HepG2 (cell line): ENCODE measurements around the gene TYROBP. TPM values are rescaled to one million over a fixed set of nuclear protein-coding genes. Genes with fewer than 3 reads are reported as not detected.

Experiments used
- CC2D1A ChIP-seq: sonication (generic); formaldehyde crosslinking; IDR thresholded peaks from 2 replicates; pipeline ENCODE4 v1.8.1; 2023; ENCODE audit warnings: mild to moderate bottlenecking, missing genetic modification reagents
- CCDC6 ChIP-seq: sonication (generic); formaldehyde crosslinking; IDR thresholded peaks from 2 replicates; pipeline ENCODE4 v1.8.1; 2022; ENCODE audit warnings: mild to moderate bottlenecking, missing genetic modification reagents, moderate library complexity
- EP300 ChIP-seq, 3 experiments: sonication (generic) in 1 of 3; formaldehyde crosslinking in 1 of 3; IDR thresholded peaks; 2 replicates each; pipeline versions ENCODE4 v1.5.1 to v1.6.1; 2011 to 2020; ENCODE audit warnings: low read depth in 2 of 3, low read length in 2 of 3, borderline replicate concordance in 1 of 3, improper control_type of control experiment in 1 of 3, mild to moderate bottlenecking in 1 of 3, missing genetic modification reagents in 1 of 3, moderate library complexity in 1 of 3
- FOXM1 ChIP-seq: sonication (generic); formaldehyde crosslinking; IDR thresholded peaks from 2 replicates; pipeline ENCODE4 v1.5.0; 2020; ENCODE audit warnings: missing genetic modification reagents
- HOXA9 ChIP-seq: sonication (generic); formaldehyde crosslinking; IDR thresholded peaks from 2 replicates; pipeline ENCODE4 v1.8.1; 2022; ENCODE audit warnings: missing genetic modification reagents, mild to moderate bottlenecking, moderate library complexity, borderline replicate concordance
- HOXD1 ChIP-seq: sonication (generic); formaldehyde crosslinking; IDR thresholded peaks from 2 replicates; pipeline ENCODE4 v1.5.0; 2020; ENCODE audit warnings: missing genetic modification reagents
- NCOA2 ChIP-seq: sonication (generic); formaldehyde crosslinking; IDR thresholded peaks from 2 replicates; pipeline ENCODE4 v1.8.0; 2022; ENCODE audit warnings: inconsistent platforms
- NRL ChIP-seq: sonication (generic); formaldehyde crosslinking; IDR thresholded peaks from 2 replicates; pipeline ENCODE4 v1.5.0; 2020; ENCODE audit warnings: missing genetic modification reagents, mild to moderate bottlenecking, moderate library complexity, borderline replicate concordance
- PHF5A ChIP-seq: IDR thresholded peaks from one replicate; pipeline ENCODE4 v1.6.1; 2018; ENCODE audit warnings: low read depth, missing genetic modification reagents; ENCODE audit not compliant: unreplicated experiment
- POGZ ChIP-seq: sonication (generic); formaldehyde crosslinking; IDR thresholded peaks from 2 replicates; pipeline ENCODE4 v1.4.0; 2020; ENCODE audit warnings: mild to moderate bottlenecking, missing genetic modification reagents
- RXRA ChIP-seq: sonication (generic); formaldehyde crosslinking; IDR thresholded peaks from 2 replicates; pipeline ENCODE4 v1.5.1; 2020; ENCODE audit warnings: missing genetic modification reagents
- SIN3A ChIP-seq: IDR thresholded peaks from 2 replicates; pipeline ENCODE4 v1.6.1; 2011; ENCODE audit warnings: low read depth, mild to moderate bottlenecking, control low read depth, low read length, borderline replicate concordance
- ZNF253 ChIP-seq: sonication (generic); formaldehyde crosslinking; IDR thresholded peaks from 2 replicates; pipeline ENCODE4 v1.8.0; 2022; ENCODE audit warnings: mild to moderate bottlenecking, missing genetic modification reagents, borderline replicate concordance
- ZNF329 ChIP-seq: sonication (generic); formaldehyde crosslinking; IDR thresholded peaks from 2 replicates; pipeline ENCODE4 v1.9.0; 2021; ENCODE audit warnings: low read depth, mild to moderate bottlenecking, missing genetic modification reagents
- ZNF496 ChIP-seq: sonication (generic); formaldehyde crosslinking; IDR thresholded peaks from 2 replicates; pipeline ENCODE4 v1.8.1; 2023; ENCODE audit warnings: mild to moderate bottlenecking, moderate library complexity, missing genetic modification reagents; ENCODE audit not compliant: insufficient replicate concordance
- ZNF549 ChIP-seq: sonication (generic); formaldehyde crosslinking; IDR thresholded peaks from 2 replicates; pipeline ENCODE4 v1.5.0; 2020; ENCODE audit warnings: missing genetic modification reagents
- ZNF563 ChIP-seq: sonication (generic); formaldehyde crosslinking; IDR thresholded peaks from 2 replicates; pipeline ENCODE4 v1.8.0; 2022; ENCODE audit warnings: mild to moderate bottlenecking, moderate library complexity, missing genetic modification reagents
- polyA plus RNA-seq, 8 experiments: library from polyadenylated mRNA; depleted of rRNA in 3 of 8; stranded (reverse) in 7 of 8; unstranded in 1 of 8; fragments of >200 nt; fragmentation: Illumina TruSeq in 4 of 8; extraction: Trizol in 4 of 8; gene quantifications; 2 replicates each; pipeline versions ENCODE4 v1.2.1 to v1.2.3, GENCODE V29; 2011 to 2016; ENCODE audit warnings: low read depth in 4 of 8, missing spikeins in 1 of 8, mixed read lengths in 1 of 8; ENCODE audit not compliant: insufficient read depth in 1 of 8
- total RNA-seq, 5 experiments: library from RNA; depleted of rRNA; stranded (reverse); fragments of >200 nt; fragmentation: Illumina TruSeq; extraction: Trizol; gene quantifications; 2 replicates each; pipeline ENCODE4 v1.2.3, GENCODE V29; 2016; ENCODE audit warnings: low read depth in 1 of 5
- TF ChIP-seq, protein P1 (sequence below): sonication (generic); formaldehyde crosslinking; IDR thresholded peaks from 2 replicates; pipeline ENCODE4 v1.5.1; 2020; ENCODE audit warnings: missing genetic modification reagents, mild to moderate bottlenecking, borderline replicate concordance
- TF ChIP-seq, protein P2 (sequence below): sonication (generic); formaldehyde crosslinking; IDR thresholded peaks from 2 replicates; pipeline ENCODE4 v1.4.0; 2020; ENCODE audit warnings: missing genetic modification reagents
- TF ChIP-seq, protein P3 (sequence below): sonication (generic); formaldehyde crosslinking; IDR thresholded peaks from 2 replicates; pipeline ENCODE4 v1.5.1; 2020; ENCODE audit warnings: mild to moderate bottlenecking, moderate library complexity, missing genetic modification reagents
- TF ChIP-seq, protein P4 (sequence below): sonication (generic); formaldehyde crosslinking; IDR thresholded peaks from 2 replicates; pipeline ENCODE4 v1.8.0; 2022; ENCODE audit warnings: missing genetic modification reagents, low read depth, mild to moderate bottlenecking, borderline replicate concordance
- TF ChIP-seq, protein P5 (sequence below): sonication (generic); formaldehyde crosslinking; IDR thresholded peaks from 2 replicates; pipeline ENCODE4 v1.5.0; 2020; ENCODE audit warnings: missing genetic modification reagents

TYROBP gene
- total and polyA plus RNA-seq, 2 of the 13 experiments (the other 11 are each of a cell fraction or from before 2014, with no cell fraction given): not detected

DNA sequence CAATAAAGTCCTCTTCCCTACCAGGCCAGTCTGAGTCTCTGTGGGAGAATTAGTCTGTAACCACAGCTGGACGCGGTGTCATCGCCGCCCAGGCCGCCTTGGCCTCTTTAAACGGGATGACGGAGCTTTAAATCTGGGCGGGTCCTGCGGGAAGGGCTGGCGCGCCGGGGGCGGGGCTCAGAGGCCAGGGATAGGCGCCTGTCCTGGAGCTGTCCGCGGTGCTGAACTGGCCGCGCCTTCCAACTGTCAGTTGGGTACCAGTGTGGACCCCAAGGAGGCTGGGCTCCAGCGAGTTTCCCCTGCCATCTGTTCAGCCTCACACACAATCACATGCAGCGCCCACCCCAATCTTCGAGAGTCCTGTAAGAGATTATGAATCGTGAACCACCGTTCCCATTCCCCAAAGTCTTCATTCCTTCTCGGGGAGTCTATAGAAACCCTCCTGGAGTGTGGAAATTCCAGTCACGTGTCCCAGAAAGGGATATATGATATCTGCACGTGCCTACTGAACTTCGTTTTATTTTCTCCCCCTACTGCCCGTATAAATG, 28.3 kb downstream of the TYROBP start (continued):
- TF ChIP-seq, protein P1, sequence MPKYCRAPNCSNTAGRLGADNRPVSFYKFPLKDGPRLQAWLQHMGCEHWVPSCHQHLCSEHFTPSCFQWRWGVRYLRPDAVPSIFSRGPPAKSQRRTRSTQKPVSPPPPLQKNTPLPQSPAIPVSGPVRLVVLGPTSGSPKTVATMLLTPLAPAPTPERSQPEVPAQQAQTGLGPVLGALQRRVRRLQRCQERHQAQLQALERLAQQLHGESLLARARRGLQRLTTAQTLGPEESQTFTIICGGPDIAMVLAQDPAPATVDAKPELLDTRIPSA: peak; percentile 75; the same call in 1 of the 2 replicates
- TF ChIP-seq, protein P2, sequence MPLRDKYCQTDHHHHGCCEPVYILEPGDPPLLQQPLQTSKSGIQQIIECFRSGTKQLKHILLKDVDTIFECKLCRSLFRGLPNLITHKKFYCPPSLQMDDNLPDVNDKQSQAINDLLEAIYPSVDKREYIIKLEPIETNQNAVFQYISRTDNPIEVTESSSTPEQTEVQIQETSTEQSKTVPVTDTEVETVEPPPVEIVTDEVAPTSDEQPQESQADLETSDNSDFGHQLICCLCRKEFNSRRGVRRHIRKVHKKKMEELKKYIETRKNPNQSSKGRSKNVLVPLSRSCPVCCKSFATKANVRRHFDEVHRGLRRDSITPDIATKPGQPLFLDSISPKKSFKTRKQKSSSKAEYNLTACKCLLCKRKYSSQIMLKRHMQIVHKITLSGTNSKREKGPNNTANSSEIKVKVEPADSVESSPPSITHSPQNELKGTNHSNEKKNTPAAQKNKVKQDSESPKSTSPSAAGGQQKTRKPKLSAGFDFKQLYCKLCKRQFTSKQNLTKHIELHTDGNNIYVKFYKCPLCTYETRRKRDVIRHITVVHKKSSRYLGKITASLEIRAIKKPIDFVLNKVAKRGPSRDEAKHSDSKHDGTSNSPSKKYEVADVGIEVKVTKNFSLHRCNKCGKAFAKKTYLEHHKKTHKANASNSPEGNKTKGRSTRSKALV (CRISPR knock-in tag): 0 out of 2 replicates have a peak, but pooled peaks have one; percentile 65
- no peak for TF ChIP-seq POGZ
- no peak; the same call in 1 of the 2 replicates for TF ChIP-seq FOXM1 (CRISPR knock-in tag)
- peak; percentile 95 for TF ChIP-seq ZNF563 (CRISPR knock-in tag)
- TF ChIP-seq RXRA: peak; percentile 46; the same call in 1 of the 2 replicates
- TF ChIP-seq EP300 (IDR thresholded peaks at IDR 0.05; ENCODE audit: low read depth in 2 of 2, low read length in 2 of 2): no peak
- no peak for TF ChIP-seq EP300 (CRISPR knock-in tag; IDR thresholded peaks at IDR 0.05; ENCODE audit: borderline replicate concordance)
- peak; percentile 84; the same call in 1 of the 2 replicates for TF ChIP-seq ZNF329 (CRISPR knock-in tag)
- 0 out of 2 replicates have a peak, but pooled peaks have one; percentile 80 for TF ChIP-seq CC2D1A (CRISPR knock-in tag)
- TF ChIP-seq SIN3A: peak; percentile 96
- no peak for TF ChIP-seq ZNF496 (CRISPR knock-in tag)
- peak; percentile 96 for TF ChIP-seq HOXD1
- TF ChIP-seq CCDC6 (CRISPR knock-in tag): peak; percentile 89
- no peak for TF ChIP-seq ZNF549
- TF ChIP-seq ZNF253 (CRISPR knock-in tag): peak; percentile 46; the same call in 1 of the 2 replicates
- TF ChIP-seq, protein P3, sequence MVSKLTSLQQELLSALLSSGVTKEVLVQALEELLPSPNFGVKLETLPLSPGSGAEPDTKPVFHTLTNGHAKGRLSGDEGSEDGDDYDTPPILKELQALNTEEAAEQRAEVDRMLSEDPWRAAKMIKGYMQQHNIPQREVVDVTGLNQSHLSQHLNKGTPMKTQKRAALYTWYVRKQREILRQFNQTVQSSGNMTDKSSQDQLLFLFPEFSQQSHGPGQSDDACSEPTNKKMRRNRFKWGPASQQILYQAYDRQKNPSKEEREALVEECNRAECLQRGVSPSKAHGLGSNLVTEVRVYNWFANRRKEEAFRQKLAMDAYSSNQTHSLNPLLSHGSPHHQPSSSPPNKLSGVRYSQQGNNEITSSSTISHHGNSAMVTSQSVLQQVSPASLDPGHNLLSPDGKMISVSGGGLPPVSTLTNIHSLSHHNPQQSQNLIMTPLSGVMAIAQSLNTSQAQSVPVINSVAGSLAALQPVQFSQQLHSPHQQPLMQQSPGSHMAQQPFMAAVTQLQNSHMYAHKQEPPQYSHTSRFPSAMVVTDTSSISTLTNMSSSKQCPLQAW (CRISPR knock-in tag): no peak; the same call in 1 of the 2 replicates
- TF ChIP-seq, protein P4, sequence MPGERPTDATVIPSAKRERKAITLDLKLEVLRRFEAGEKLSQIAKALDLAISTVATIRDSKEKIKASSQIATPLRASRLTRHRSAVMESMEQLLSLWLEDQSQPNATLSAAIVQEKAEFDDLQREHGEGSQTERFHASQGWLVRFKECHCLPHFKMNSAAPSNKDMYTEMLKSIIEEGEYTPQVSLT: no peak
- TF ChIP-seq HOXA9: no peak
- TF ChIP-seq, protein P5, sequence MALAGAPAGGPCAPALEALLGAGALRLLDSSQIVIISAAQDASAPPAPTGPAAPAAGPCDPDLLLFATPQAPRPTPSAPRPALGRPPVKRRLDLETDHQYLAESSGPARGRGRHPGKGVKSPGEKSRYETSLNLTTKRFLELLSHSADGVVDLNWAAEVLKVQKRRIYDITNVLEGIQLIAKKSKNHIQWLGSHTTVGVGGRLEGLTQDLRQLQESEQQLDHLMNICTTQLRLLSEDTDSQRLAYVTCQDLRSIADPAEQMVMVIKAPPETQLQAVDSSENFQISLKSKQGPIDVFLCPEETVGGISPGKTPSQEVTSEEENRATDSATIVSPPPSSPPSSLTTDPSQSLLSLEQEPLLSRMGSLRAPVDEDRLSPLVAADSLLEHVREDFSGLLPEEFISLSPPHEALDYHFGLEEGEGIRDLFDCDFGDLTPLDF: peak; percentile 79
- TF ChIP-seq NCOA2: peak; percentile 82
- TF ChIP-seq PHF5A (CRISPR knock-in tag): no peak
- peak; percentile 81 for TF ChIP-seq NRL (CRISPR knock-in tag)
